Activated CD4-positive, alpha-beta T cell treated with anti-CD3 and anti-CD28 coated beads, Interleukin-2, amount 50 U/mL, for 24 hours (primary cell): ENCODE measurements around the gene PMP22.
"Not testable (repeated sequence)": the region's sequence is repeated elsewhere in the genome, so short reads cannot be mapped to it uniquely, and the experiment has no call there.

Experiments used
- DNase-seq, 2 donors: peaks; one replicate each; pipeline ENCODE4 v3.0.0-alpha.2; 2020; ENCODE audit warnings: low read depth in 1 of 2, low spot score in 1 of 2

Gene PMP22

GRCh38 chr17:15220785-15221184, 44.3 kb downstream of the PMP22 start:
- no peak for DNase-seq

GRCh38 chr17:15216481-15216880, 48.6 kb downstream of the PMP22 start:
- no peak for DNase-seq

- DNase-seq = no peak
These were observed 51.6 kb downstream of the PMP22 start for GRCh38 chr17:15213381-15214087.

GRCh38 chr17:15210247-15210646, 54.9 kb downstream of the PMP22 start:
- DNase-seq = no peak

- not testable (repeated sequence) for DNase-seq
These were observed 62.1 kb downstream of the PMP22 start for GRCh38 chr17:15203062-15203461.

GRCh38 chr17:15200574-15200973, 64.6 kb downstream of the PMP22 start:
- not testable (repeated sequence) for DNase-seq

GRCh38 chr17:15197229-15197628, 67.9 kb downstream of the PMP22 start:
- no peak for DNase-seq

- DNase-seq = no peak
These were observed 70.3 kb downstream of the PMP22 start for GRCh38 chr17:15194859-15195277.

GRCh38 chr17:15185625-15185991, 79.5 kb downstream of the PMP22 start:
- DNase-seq = no peak

- DNase-seq = no peak
These were observed 80.1 kb downstream of the PMP22 start for GRCh38 chr17:15184872-15185624.

GRCh38 chr17:15181816-15182215, 83.3 kb downstream of the PMP22 start:
- DNase-seq = no peak

- no peak for DNase-seq
These were observed 83.8 kb downstream of the PMP22 start for GRCh38 chr17:15181333-15181732.

GRCh38 chr17:15180121-15180561, 85.0 kb downstream of the PMP22 start:
- no peak for DNase-seq
